ENCODE results near the gene RNF145. TPM values are rescaled to one million over a fixed set of nuclear protein-coding genes. Genes with fewer than 3 reads are reported as not detected.

Gene RNF145
- total RNA-seq, 1 experiment from 2014 or later = 122 TPM

GRCh38 chr5:159190170-159190569 lies 19.2 kb downstream of the RNF145 start:
- DNase-seq (ENCODE audit: unreplicated experiment) = no peak
- Mint-ChIP-seq H3K27ac (ENCODE audit: low read depth, unreplicated experiment) (peak overlapping the region; percentile 96), H3K9me3 (ENCODE audit: unreplicated experiment) (no peaks in the 10 kb centered on the region), H3K4me3 (ENCODE audit: unreplicated experiment) (no peak overlapping the region), H3K36me3 (ENCODE audit: insufficient read depth, unreplicated experiment) (peaks cover 99% of the 10 kb centered on the region), H3K27me3 (ENCODE audit: insufficient read depth, unreplicated experiment) (no peaks in the 10 kb centered on the region), H3K4me1 (ENCODE audit: insufficient read depth, unreplicated experiment) (peaks cover 46% of the 10 kb centered on the region)
- intact Hi-C loops (cut with micrococcal nuclease) = no loop called here
- CTCF ChIA-PET = interaction anchor here (0.6 to 2.1 kb wide), 11 partner anchors 9 to 127 kb away, joined by 3 to 12 read pairs (median 5); no protein-coding TSS in a partner anchor
- no peak for TF ChIP-seq CTCF (IDR thresholded peaks at IDR 0.05; ENCODE audit: unreplicated experiment)
- no TSS peak for BruUV-seq (replicated peaks)
- POLR2A ChIA-PET = interaction anchor here (0.6 to 18.3 kb wide), 12 partner anchors 12 to 1332 kb away, joined by 3 to 650 read pairs (median 8); partner anchors contain the start of genes TTC1 and UBLCP1

GRCh38 chr5:159189310-159189709 lies 20.0 kb downstream of the RNF145 start:
- Mint-ChIP-seq H3K4me3 (ENCODE audit: unreplicated experiment) (peak overlapping the region; percentile 35), H3K4me1 (ENCODE audit: insufficient read depth, unreplicated experiment) (peaks cover 50% of the 10 kb centered on the region), H3K36me3 (ENCODE audit: insufficient read depth, unreplicated experiment) (peaks cover 93% of the 10 kb centered on the region), H3K27me3 (ENCODE audit: insufficient read depth, unreplicated experiment) (no peaks in the 10 kb centered on the region), H3K27ac (ENCODE audit: low read depth, unreplicated experiment) (peak overlapping the region; percentile 96), H3K9me3 (ENCODE audit: unreplicated experiment) (no peaks in the 10 kb centered on the region)
- peak; percentile 78 for DNase-seq (ENCODE audit: unreplicated experiment)
- intact Hi-C loops (cut with micrococcal nuclease) = no loop called here
- ChIA-PET POLR2A (interaction anchor here (1.2 to 18.3 kb wide), 10 partner anchors 13 to 820 kb away, joined by 3 to 650 read pairs (median 10); partner anchors contain the start of genes TTC1 and UBLCP1), CTCF (interaction anchor here (0.8 to 2.1 kb wide), 6 partner anchors 10 to 128 kb away, joined by 4 to 12 read pairs (median 6); no protein-coding TSS in a partner anchor)
- TF ChIP-seq CTCF (IDR thresholded peaks at IDR 0.05; ENCODE audit: unreplicated experiment) = no peak
- no TSS peak for BruUV-seq (replicated peaks)

GRCh38 chr5:159187719-159188118 lies 21.6 kb downstream of the RNF145 start:
- no peaks in the 10 kb centered on the region for H3K27me3 Mint-ChIP-seq (ENCODE audit: insufficient read depth, unreplicated experiment)
- TF ChIP-seq CTCF (IDR thresholded peaks at IDR 0.05; ENCODE audit: unreplicated experiment) = no peak
- H3K36me3 Mint-ChIP-seq (ENCODE audit: insufficient read depth, unreplicated experiment) = peaks cover 93% of the 10 kb centered on the region
- POLR2A ChIA-PET = interaction anchor here (1.1 to 18.3 kb wide), 6 partner anchors 13 to 42 kb away, joined by 3 to 650 read pairs (median 73); no protein-coding TSS in a partner anchor
- no TSS peak for BruUV-seq (replicated peaks)
- peaks cover 60% of the 10 kb centered on the region for H3K4me1 Mint-ChIP-seq (ENCODE audit: insufficient read depth, unreplicated experiment)
- peak overlapping the region; percentile 96 for H3K27ac Mint-ChIP-seq (ENCODE audit: low read depth, unreplicated experiment)
- H3K4me3 Mint-ChIP-seq (ENCODE audit: unreplicated experiment) = no peak overlapping the region
- H3K9me3 Mint-ChIP-seq (ENCODE audit: unreplicated experiment) = no peaks in the 10 kb centered on the region
- no peak for DNase-seq (ENCODE audit: unreplicated experiment)
- intact Hi-C loops (cut with micrococcal nuclease) = no loop called here
- CTCF ChIA-PET = interaction anchor here (1.4 to 3.7 kb wide), 4 partner anchors 13 to 130 kb away, joined by 6 to 23 read pairs (median 10); no protein-coding TSS in a partner anchor

GRCh38 chr5:159186319-159186718 lies 23.0 kb downstream of the RNF145 start:
- CTCF ChIA-PET = interaction anchor here (0.6 to 3.7 kb wide), 7 partner anchors 11 to 290 kb away, joined by 3 to 23 read pairs (median 3); no protein-coding TSS in a partner anchor
- POLR2A ChIA-PET = interaction anchor here (0.7 to 18.3 kb wide), 15 partner anchors 8 to 1203 kb away, joined by 3 to 650 read pairs (median 8); partner anchors contain the start of gene UBLCP1
- DNase-seq (ENCODE audit: unreplicated experiment) = peak; percentile 56
- H3K4me3 Mint-ChIP-seq (ENCODE audit: unreplicated experiment) = peak overlapping the region; percentile 49
- intact Hi-C loops (cut with micrococcal nuclease) = no loop called here
- no TSS peak for BruUV-seq (replicated peaks)
- peaks cover 93% of the 10 kb centered on the region for H3K36me3 Mint-ChIP-seq (ENCODE audit: insufficient read depth, unreplicated experiment)
- H3K27ac Mint-ChIP-seq (ENCODE audit: low read depth, unreplicated experiment) = peak overlapping the region; percentile 96
- no peak for TF ChIP-seq CTCF (IDR thresholded peaks at IDR 0.05; ENCODE audit: unreplicated experiment)
- H3K27me3 Mint-ChIP-seq (ENCODE audit: insufficient read depth, unreplicated experiment) = no peaks in the 10 kb centered on the region
- H3K4me1 Mint-ChIP-seq (ENCODE audit: insufficient read depth, unreplicated experiment) = peaks cover 68% of the 10 kb centered on the region
- H3K9me3 Mint-ChIP-seq (ENCODE audit: unreplicated experiment) = no peaks in the 10 kb centered on the region
